Ovary (tissue), 3 donors: ENCODE measurements around the gene TTC6.

ENCODE experiments used
- CTCF ChIP-seq, 3 donors: fragments of 450-650 bp in 2 of 3; fragments of 200-600 bp in 1 of 3; IDR thresholded peaks; one replicate each; pipeline versions ENCODE4 v1.5.1 to v1.8.0; 2016 to 2022; ENCODE audit warnings: antibody characterized with exemption in 3 of 3, mild to moderate bottlenecking in 1 of 3
- EP300 ChIP-seq: sonication (generic); formaldehyde crosslinking; IDR thresholded peaks from one replicate; pipeline ENCODE4 v1.6.1; 2017; ENCODE audit warnings: antibody characterized with exemption
- donor health status: DM: no; HTN: no; CAD: no.

GRCh38 chr14:37615582-37616289, 20.3 kb downstream of the TTC6 start:
- TF ChIP-seq EP300 (no peak), CTCF (IDR thresholded peaks at IDR 0.05) (no peak)
